Stimulated activated CD4-positive, alpha-beta T cell treated with anti-CD3 and anti-CD28 coated beads, Interleukin-4, amount 100 ng/mL, for 1 hour (primary cell): Measurements from ENCODE around the gene KLK13.

Experiments used
- DNase-seq: peaks from one replicate; pipeline ENCODE4 v3.0.0-alpha.2; 2020

Gene KLK13

GRCh38 chr19:51018745-51019543 is 45.9 kb downstream of the KLK13 start:
- no peak for DNase-seq

DNA sequence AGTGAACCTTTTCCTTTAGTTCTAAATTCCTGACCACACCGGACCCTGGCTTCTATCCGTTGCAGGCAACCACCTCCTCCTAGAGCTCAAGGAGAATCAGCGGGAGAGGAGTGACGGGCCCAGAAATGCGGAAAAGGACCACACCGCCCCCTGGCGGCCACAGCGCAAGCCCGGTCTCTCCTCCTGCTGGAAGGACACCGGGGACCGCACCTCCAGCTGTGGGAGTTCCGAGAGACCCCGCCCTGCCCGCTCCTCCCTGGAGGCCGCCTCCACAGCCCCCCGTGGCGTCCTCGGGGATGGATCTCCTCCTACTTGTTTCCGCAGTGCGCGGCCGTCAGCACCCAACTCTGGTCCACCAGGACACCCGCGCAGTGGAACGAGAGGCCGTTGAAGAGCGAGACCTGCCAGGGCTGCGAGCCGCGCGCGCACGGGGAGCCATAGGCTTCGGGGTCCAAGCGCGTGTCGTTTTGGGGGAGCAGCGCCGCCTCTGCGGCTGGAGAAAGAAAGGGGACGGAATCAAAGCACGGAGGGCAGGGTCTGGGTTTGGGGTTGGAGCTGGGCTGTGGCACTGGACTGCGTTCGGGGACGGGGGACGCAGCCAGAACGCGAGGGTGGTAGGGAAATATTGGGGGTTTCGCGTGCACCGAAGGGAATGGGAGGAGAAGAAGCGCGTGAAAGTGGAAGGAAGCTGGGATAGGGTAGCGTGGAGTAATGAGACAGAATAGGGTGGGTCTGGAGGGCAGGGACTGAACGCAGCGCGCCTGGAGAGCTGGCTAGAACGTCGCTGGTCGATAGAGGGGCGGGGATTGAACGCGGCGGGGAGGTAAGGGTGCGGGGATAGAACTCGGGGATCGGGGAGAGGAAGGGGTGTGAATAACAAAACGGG is 47.9 kb downstream of the KLK13 start:
- peak; percentile 73 for DNase-seq

GRCh38 chr19:51015691-51016267 is 49.1 kb downstream of the KLK13 start:
- DNase-seq = no peak

DNA sequence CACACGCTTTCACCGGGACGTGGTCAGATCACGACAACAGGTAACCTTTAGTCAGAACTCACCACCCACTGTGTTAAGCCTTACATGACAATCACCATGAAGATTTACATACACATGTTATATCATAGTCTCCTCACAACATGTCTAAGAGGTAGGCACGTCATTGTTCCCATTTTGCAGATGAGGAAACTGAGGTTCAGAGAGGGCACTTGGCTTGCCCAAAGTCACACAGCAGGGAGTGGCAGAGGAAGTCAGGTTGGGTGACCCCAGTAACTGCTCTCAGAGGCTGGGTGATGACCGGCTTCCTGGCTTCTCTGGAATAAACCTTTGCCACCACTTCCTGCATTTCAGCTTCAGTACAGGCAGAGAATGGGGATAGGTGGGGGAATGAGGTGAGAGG is 50.6 kb downstream of the KLK13 start:
- no peak for DNase-seq

- no peak for DNase-seq
These were observed 52.2 kb downstream of the KLK13 start for GRCh38 chr19:51012661-51013190.

DNA sequence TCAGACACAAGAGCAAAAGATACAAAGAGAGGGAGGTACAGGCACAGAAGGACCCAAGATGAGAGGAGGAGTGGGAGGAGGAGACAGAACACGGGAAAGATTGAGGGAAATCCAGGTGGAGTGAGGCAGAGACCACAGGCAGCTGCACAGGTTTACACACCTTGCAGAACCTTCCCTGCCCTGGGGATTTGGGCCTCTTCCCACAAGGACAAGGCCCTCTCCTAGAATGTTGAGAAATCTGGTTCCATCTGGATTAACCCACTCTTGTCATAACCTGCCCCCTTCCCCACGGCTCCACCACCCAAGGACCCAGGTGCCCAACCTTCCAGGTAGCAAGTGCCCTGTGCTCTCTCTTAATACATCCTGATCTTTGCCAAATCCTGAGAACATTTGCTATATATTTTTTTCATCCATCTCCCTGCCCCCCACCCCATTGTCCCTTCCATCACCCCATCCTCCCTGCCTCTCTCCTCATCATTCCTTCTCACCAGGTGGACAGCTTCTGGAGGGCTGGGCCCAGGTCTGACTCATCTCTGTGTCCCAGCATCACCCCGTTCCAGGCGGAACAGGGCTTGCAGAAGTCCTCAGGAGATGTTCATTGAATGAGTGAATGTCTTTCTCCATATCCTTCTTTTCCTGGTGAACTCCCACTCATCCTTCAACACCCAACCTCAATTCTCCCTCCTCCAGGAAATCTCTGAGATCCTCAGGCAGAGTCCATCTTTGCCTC is 54.7 kb downstream of the KLK13 start:
- no peak for DNase-seq

DNA sequence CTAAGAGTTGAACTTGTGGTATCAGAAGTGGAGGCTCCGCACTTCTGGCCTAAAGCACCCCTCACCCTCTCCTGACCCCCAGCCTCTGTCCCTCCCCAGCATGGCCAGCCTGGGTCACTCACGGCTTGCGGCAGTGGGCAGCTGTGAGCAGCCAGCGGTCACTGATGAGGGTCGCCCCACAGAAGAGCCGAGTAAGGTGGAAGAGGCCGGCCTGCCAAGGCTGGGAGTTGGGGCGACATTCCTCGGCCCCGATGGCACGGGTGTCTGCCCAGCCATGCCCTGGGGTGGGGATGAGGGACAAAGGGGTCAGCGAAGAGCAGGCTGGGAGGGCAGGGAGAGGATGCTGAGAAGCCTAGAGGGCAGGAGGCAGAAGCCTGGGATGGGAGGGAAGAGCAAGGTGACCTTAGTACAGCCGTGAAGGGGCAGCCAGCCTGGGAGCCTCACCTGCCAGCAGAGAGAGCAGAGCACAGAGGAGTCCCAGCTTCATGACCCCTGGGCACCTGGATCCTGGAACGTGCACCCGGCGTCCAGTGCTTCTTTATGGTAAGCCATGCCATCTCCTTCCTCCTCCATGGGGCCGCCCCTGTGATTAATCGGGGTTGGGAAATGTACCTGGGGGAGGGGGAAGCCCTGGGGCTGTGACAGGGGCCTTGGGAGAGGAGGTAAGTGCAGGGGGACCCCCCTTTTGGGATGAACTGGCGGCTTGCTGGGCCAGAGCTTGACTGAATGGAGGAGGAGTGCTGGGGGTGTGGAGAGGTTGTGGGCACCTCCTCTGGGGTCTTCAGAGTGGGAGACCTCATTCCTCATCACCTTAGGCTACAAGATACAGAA is 55.6 kb downstream of the KLK13 start:
- no peak for DNase-seq

GRCh38 chr19:51007488-51007887 is 57.4 kb downstream of the KLK13 start:
- no peak for DNase-seq

DNA sequence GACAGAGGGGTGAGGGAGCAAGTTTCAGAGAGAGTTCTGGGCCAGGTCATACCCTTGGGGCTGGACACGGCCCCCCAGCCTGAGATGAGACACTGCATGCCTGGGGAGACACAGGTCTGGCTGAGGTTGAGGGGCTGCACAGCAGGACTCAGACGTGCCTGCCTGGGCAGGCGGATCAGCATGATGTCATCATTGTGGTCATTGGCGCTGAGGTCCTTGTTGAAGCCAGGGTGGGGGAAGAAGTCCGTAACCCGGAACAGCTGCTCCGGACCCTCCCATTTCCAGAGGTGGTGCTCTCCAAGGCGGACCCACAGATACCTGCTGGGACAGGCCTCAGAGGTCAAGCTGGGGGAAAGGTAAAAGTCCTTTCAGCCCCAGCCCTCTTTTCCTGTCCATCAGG is 58.5 kb downstream of the KLK13 start:
- no peak for DNase-seq
